Jurkat, Clone E6-1 (cell line): ENCODE measurements around the gene DOCK2.
"Not testable (repeated sequence)": the region's sequence is repeated elsewhere in the genome, so short reads cannot be mapped to it uniquely, and the experiment has no call there.

Experiments used
- DNase-seq: peaks from one replicate; pipeline ENCODE4 v3.0.0-alpha.2; 2011; ENCODE audit warnings: low read depth, low spot score
- H3K4me3 ChIP-seq: 2 replicates; pipeline ENCODE4 v1.5.1; 2011; ENCODE audit warnings: mild to moderate bottlenecking, low read length, control low read depth, moderate library complexity

Gene DOCK2

DNA sequence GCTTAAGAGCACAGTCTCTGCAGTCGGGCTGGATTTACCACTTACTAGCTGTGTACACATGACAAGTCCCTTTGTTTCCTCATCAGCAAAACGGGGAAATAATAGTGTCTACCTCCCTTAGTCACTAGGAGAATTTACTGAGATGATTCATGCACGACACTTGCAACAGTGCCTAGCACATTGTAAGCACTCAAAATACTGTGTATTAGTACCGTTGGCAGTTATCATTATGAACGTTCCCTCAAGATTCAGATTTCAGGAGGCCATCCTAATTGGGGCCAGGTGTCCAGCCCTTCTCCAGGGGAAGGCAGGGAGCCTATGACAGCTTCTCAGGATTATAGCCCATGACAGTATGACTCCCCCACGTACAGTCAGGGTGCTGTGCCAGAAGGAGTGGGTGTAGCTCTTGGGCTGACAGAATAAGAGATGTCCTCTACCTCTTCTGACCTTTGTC lies 164.3 kb downstream of the DOCK2 start:
- H3K4me3 ChIP-seq: no peak overlapping the region
- DNase-seq: no peak

DNA sequence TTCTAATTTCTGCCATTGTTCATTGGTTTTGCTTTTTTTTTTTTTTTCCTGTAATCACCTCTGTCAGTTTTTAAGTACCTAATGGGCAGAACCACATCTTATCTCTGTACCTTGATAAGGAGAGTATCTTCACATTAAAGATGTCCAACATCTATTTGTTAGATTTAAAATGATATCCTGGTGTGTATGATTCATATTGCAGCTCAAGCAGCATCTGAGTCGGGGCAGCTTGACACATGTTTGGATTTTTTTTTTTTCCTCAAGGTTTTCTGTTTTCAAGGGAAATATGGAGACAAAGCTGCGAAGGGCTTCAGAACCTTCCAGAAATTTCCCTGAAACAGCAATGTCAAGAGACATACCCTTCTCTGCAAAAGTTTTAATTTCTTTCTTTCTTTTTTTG lies 164.7 kb downstream of the DOCK2 start:
- DNase-seq: no peak
- H3K4me3 ChIP-seq: no peak overlapping the region

DNA sequence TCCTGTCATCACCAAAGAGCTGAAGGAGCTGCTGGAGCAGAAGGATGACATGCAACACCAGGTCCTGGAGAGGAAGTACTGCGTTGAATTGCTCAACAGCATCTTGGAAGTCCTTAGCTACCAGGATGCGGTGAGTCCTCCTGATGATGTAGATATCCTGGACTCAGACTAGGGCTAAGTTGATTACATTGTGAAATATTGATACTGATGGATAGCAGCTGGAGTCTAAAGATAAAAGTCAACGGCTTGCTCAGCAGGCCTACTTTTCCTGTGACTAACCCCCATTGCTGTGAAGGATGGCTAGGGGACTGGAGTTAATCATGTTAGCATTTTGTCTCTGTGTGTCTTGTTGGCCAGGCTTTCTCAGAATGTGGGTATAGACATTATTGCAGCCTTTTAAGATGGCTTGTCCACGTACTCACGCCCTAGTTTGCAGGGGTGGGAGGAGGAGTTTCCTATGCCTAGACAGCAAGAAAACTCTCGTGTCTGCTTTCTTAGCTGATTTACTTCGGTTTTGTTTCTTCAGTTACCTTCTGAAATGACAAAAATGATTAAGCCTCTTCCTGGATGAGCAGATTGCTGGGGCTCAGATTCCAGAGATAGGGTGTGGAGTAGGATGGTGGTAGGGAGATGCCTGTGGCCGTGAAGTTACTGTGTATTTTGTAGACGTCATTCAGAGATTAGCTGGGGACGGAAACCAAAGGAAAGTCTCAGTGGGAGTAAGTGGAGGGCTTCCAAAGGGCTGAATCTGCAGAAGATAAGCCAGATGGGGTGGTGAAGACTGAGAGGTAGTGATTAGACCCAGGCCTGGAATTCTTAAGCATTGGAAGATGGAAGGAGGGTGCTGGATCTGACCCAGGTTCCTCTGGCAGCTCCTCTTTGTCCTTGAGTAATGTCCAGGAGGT lies 166.3 kb downstream of the DOCK2 start:
- no peak for DNase-seq
- H3K4me3 ChIP-seq: no peak overlapping the region

DNA sequence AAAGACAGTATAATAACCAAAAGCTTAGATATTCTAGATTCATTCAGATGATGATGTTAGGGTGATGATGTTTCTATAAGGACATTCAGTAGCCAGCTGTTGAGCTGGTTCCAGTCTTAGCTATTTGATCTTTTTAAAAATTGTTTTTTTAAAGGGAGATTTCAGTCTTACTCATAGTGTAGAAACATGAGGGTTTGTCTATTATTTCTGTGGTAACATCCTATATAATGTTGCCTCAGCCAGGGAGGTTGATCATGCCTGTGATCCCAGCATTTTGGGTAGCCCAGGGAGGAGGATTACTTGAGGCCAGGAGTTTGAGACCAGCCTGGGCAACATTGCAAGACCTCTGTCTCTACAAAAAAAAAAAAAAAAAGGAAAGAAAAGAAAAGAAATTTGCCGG lies 167.8 kb downstream of the DOCK2 start:
- no peak overlapping the region for H3K4me3 ChIP-seq
- no peak for DNase-seq

DNA sequence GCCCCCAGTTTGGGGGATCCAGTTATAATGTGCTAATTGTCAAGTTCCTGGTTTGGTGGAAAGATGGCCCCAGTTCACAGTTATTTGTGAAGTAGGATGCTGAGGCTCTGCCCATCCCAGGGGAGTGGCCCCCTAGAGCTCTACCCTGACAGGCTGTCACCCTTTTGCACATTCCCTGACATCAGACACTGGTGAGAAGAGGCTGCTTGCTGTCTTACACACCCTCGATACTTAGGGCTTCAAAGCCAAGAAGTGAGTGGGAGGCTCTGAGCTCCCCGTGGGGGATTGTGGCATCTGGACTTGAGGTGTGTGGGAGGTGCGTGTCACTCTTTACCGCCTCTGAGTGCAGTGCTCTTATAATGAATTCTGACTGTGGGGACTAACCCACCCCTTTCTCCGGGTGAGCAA lies 168.5 kb downstream of the DOCK2 start:
- no peak overlapping the region for H3K4me3 ChIP-seq
- DNase-seq: no peak

DNA sequence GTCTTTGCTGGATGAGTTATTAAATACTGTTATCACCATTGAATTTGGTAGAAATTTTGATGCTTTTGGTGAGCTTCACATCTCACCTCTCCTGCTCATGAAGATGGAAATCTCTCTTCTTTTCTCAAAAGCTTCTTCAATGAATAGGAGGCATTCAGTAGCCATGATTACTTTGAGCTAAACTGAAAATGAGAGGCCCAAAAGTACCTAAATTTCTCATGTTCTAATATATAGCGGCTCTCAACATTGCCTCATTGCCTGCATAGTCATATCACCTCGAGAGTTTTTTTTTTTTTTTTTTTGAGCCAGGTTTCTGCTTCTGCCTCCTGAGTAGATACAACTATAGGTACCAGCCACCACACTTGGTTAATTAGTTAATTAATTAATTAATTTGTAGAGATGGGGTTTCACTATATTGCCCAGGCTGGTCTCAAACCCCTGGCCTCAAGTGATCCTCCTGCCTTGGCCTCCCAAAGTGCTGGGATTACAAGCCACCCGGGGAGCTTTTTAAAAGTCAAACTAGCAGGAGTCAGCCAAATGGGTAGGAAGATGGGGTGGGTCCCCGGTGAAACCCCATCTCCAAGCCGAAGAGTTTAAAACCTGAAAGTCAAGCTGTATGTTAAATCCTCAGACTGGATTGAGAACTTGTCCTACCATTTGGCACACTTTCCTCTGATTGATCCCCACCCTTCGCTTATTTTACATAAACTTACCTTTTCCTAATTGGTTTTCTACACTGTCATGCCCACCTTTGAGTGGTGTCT lies 169.0 kb downstream of the DOCK2 start:
- no peak for DNase-seq
- H3K4me3 ChIP-seq: no peak overlapping the region

DNA sequence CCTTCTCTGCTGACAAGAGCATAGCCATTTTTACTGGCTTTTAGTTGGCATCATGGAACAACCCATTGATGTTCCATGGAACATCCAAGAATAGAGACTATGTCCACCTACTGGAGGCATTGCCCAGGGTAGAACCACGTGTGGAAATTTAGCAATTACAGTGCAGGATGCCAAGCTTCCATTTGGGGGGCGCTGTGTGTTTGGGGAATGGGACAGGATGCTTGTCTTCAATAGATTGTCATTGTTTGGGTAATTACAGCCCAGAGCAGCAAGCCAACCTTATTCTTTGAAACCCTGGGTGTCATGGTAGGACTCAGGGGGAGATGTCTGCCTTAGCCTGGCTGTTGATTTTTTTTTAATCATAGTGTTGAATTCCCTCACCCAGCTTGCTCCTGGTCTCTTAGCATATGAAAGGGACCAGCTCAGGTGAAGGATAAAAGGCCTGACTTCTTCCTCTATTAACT lies 171.1 kb downstream of the DOCK2 start:
- no peak for DNase-seq
- H3K4me3 ChIP-seq: no peak overlapping the region

DNA sequence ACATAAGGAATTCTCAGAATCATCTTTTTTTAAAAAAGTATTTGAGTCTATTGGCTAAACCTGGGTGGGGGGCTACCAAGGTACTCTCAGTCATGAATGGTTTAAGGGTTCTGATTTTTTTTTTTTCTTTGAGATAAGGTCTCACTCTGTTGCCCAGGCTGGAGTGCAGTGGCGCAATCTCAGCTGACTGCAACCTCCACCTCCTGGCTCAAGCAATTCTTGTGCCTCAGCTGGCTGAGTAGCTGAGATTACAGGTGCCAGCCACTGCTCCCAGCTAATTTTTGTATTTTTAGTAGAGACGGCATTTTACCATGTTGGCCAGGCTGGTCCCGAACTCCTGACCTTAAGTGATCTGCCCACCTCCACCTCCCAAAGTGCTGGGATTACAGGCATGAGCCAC lies 171.8 kb downstream of the DOCK2 start:
- not testable (repeated sequence) for H3K4me3 ChIP-seq, DNase-seq

DNA sequence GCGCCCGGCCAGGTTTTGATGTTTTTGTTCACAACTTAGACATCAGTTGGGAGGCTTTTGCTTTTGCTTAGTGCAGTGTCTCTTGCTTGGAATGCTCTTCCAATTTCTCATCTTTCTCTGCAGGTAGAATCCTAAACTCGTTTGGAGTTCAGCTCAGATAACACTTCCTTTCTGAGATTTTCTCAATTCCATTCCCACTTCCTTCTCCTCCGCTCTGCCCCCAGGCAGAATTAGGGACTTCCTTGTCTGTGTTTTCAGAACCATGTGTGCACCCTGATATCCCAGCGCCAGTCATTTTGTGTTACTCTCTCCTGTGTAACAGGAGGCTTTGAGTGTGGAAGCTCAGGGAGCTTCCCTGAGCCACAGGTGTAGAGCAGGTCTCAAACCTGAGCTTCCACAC lies 172.2 kb downstream of the DOCK2 start:
- DNase-seq: no peak
- no peak overlapping the region for H3K4me3 ChIP-seq

DNA sequence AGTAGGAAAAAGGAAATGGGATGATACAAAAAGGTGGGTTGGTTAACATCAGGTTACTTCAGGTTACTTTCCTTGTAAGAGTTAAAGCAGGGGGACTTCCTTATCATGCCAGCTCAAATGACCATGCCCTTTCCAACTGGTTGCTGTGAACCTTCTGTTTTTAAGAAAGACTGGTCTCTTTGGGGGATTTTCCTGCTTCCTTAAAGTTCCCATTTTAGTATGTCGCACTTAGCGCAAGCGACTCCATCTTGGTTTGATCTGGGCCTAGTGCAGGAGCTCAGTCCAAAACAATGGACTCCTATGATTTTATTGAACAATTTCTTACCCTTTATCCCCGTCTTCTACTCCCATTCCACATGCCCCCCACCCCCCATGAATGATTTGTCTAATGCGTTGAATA lies 173.4 kb downstream of the DOCK2 start:
- DNase-seq: no peak
- H3K4me3 ChIP-seq: no peak overlapping the region

DNA sequence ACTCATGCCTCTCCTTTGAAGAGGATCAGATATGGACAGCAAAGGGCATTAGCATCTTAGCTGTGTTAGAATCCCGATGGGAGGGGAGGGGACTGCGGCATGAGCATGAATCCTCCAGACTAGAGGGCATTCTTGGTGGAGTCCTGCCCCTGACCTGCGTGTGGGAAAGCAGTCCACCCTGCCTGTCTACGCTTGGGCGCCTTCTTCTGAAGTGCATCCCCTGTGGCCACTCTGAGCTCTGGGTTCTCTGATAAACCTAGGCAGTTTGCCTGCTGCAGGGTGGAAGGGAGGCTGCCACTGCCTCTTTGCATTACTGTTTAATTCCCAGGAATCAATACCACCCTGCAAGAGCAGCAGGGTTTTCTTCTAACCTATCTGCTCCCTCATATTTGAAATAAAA lies 173.9 kb downstream of the DOCK2 start:
- H3K4me3 ChIP-seq: no peak overlapping the region
- DNase-seq: no peak

DNA sequence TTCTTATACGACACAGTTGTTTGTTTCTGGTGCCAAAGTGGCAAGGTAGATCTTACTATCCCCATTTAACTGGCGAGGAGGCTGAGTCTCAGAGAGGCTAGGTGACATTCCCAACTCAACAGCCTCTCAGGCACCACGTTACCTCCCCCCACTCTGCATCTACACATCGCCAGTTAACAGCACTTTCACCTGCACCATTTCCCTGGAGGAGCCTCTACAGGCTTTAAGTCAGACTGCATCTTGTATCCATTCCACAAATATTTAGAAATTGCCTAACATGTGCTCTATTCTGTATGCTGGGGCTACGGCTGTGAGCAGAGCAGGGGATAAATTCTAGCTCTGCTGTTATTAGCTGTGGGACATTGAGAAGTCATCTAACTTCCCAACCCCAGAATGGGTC lies 174.6 kb downstream of the DOCK2 start:
- no peak for DNase-seq
- no peak overlapping the region for H3K4me3 ChIP-seq

DNA sequence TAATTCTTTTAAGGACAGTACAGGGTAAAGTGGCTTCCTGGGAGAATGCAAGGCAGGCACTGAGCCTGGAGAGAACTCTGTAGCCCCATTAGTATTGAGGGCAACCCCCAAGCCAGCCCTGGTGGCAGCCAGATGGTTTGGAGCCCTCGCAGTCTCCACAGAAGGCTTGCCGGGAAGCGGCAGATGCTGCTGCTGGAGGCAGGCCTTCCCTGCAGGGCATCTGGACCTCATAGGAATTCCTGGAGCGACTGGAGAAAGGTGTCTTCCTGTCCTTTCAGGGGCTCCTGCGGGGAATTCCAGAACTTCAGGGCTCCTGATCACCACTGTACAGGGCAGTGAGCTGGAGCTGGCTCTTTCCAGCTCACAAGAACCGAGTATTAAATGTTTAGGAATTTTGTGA lies 175.7 kb downstream of the DOCK2 start:
- DNase-seq: no peak

DNA sequence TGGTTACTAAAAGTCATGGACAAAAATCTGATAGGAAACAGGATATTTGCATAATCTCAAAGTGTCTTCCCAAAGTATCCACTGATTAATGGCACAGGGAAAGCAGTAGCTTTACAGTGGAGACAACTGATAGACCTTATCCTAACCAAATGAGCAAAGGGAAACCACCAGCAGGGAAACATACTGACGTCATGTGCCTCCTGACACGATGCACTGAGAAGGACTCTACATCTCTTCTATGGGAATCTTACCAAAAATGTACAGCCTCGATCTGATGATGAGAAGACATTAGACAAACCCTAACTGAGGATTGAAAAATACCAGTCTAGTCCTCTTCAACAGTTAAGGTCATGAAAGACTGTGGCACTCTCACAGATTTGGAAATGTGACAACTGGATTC lies 177.0 kb downstream of the DOCK2 start:
- DNase-seq: no peak
- no peak overlapping the region for H3K4me3 ChIP-seq

More for the DNA sequence above, 175.7 kb downstream of the DOCK2 start:
- H3K4me3 ChIP-seq: no peak overlapping the region

DNA sequence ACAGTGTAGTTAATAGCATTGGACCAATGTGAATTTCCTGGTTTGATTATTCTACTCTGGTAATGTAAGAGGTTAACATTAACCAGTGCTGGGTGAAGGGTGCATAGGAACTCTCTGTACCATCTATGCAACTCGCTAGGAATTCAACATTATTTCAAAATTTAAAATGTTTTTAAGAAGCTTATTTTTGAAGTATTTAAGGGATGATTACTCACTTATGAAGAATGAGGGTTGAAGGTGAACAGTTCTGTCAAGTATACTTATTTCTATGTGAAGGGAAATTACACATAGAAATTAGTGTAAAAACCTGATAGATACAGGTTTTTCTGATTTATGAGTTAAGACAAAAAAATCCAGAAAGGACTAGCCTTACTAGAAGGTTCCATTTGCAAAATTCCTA lies 177.4 kb downstream of the DOCK2 start:
- H3K4me3 ChIP-seq: no peak overlapping the region
- no peak for DNase-seq

DNA sequence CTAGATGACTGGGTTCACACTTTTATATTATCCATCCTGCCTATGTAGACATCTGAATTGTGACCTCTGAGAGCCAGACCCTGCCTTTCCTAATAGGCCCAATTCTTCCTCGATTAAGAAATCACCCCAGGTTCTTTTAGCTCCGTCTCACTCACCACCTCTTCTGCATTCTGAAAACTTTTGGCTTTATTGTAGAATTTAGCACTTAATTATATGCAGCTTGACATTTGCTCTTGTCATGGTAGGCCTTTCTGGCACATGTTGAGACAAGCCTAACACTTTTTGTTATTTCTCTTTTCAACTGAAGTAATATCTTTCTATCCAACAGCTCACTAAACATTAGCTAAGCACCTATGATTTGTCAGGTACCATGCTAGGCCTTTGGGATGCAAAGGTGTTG lies 180.0 kb downstream of the DOCK2 start:
- H3K4me3 ChIP-seq: no peak overlapping the region
- DNase-seq: no peak

DNA sequence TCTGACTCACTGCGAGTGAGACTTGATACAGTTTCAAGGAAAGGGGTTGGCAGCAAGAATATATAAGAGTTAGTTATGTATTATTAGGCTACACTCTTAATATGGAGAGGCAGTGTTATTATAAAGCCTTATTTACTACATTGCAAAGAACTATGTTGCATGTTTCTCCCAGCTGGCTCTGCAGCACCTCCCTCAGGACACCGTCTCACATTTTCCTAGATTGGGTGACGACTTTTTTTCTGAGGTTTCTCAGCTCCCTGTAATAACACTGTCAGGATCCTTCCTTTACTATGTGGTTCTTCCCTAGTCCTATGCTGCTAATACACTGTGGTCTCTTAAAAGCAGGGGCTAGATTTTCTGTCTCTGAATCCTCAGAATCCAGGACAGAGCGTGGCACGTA lies 189.5 kb downstream of the DOCK2 start:
- no peak overlapping the region for H3K4me3 ChIP-seq
- DNase-seq: no peak

DNA sequence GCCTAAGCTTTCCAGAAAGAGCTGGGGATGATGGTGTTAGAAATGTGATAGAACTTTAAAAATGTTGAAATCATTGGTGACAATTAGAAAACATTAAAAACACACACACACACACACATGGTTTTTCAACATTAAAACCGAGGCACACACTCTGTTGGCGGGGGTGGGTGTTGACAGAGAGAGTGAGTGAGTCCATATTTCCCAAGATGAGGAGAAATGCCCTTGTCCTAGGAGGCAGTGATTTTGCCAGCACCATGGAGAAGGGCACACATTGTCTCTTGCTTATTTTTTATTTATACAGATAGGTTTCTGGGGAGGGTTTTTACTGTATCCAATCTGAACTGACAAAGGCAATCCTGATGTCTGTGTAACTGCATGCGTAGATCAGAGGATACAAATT lies 190.7 kb downstream of the DOCK2 start:
- DNase-seq: no peak
- H3K4me3 ChIP-seq: no peak overlapping the region

DNA sequence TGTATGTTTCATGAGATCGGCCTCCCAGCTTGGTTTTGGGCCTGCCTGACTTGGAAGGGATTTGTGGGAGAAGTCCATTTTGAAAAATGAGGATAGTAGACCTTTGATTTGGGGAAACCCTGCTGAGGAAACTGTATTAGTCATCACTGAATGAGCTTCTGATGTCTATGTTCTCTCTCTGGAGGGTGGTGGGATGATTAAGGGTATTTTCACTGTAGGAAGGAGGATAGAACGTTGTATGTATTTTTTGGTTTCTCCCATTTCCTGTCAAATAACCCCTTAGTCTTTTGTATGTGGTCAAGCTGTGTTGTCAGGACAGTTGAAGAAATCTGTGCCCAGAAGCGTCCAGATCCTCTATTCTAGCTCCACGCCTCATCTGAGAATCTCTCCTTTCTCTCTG lies 191.3 kb downstream of the DOCK2 start:
- no peak overlapping the region for H3K4me3 ChIP-seq
- no peak for DNase-seq

DNA sequence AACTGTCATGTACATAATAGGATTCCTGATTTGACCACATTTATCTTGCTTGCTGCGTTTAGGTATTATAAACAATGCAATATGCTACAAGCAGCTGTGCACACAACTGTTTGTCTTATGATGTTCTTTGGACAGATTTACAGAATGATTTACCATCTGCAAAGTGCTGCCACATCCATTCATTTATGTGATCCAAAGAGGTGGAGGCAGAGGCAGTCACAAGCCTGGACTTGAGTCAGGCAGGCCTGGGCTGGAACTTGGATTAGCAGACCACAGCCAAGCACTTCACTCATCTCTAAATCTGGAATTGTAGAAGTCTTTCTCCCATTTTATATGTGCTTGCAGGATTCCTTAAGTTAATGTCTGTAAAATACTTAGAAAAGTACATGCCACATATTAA lies 194.3 kb downstream of the DOCK2 start:
- no peak for DNase-seq
- no peak overlapping the region for H3K4me3 ChIP-seq
